Measurements from ENCODE around the gene OR2G2. TPM values are rescaled to one million over a fixed set of nuclear protein-coding genes. Genes with fewer than 3 reads are reported as not detected.

The OR2G2 gene
- total RNA-seq, 1 experiment from 2014 or later, result not detected

DNA sequence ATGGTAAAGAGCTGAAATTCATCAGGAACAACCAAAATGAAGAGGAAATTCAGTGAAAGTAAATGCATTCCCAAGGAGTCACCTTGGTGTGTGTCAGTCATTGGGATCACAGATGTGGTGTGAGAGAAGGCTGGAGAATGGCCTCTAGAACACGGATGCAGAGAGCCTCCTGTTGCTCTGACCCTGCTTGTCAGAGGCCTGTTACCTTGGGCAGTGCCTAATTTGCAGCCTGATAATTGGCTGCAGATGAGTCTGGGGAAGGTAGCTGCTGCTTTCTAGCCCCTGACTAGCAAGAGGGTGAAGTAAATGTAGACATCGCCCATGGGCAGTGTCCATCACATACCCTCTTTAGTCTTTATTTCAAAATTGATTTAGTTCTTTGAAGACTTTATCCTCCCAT lies 35.9 kb upstream of the OR2G2 start:
- no peak overlapping the region for H4K8ac ChIP-seq (replicated peaks; ENCODE audit: insufficient read length, low read depth, low read length)
- H2BK15ac ChIP-seq (ENCODE audit: low read depth, low read length), result no peak overlapping the region
- Mint-ChIP-seq H3K27ac (no peak overlapping the region), H3K36me3 (ENCODE audit: insufficient read depth in 1 of 3, low read depth in 3 of 3) (no peaks in the 10 kb centered on the region; a peak in 1 of 7 replicates), H3K4me1 (peaks cover 12 to 18% of the 10 kb centered on the region in 2 experiments), H3K9me3 (no peaks in the 10 kb centered on the region), H3K4me3 (no peak overlapping the region), H3K27me3 (ENCODE audit: low read depth) (no peaks in the 10 kb centered on the region)
- H2BK20ac ChIP-seq (ENCODE audit: low read depth, low read length, poor library complexity, severe bottlenecking), result no peak overlapping the region
- H2BK12ac ChIP-seq (ENCODE audit: insufficient read length, low read depth, low read length), result no peak overlapping the region
- no CpG with 5 or more reads among the region's 2 CpGs for WGBS (ENCODE audit: extremely low coverage, insufficient read length, low lambda C conversion rate)
- H3K27me3 ChIP-seq (ENCODE audit: insufficient read depth, low read length), result no peaks in the 10 kb centered on the region
- H3T11ph ChIP-seq (ENCODE audit: low read length), result no peak overlapping the region
- no peaks in the 10 kb centered on the region for H3K79me2 ChIP-seq (ENCODE audit: insufficient read depth, low read length)
- no peak overlapping the region for H2BK120ac ChIP-seq (ENCODE audit: low read depth, low read length, poor library complexity, severe bottlenecking)
- no peak overlapping the region for H3K4ac ChIP-seq (ENCODE audit: low read depth, low read length)
- no peak overlapping the region for H3K23ac ChIP-seq (ENCODE audit: insufficient read length, low read depth, low read length)
- H3K4me1 ChIP-seq (ENCODE audit: insufficient read depth, low read length), result 0 out of 2 replicates have a peak, but pooled peaks cover 2% of the 10 kb centered on the region
- H2AFZ ChIP-seq (ENCODE audit: low read length), result no peak overlapping the region
- no peaks in the 10 kb centered on the region for H3K9me3 ChIP-seq (ENCODE audit: control insufficient read depth, low read depth, low read length)
- H3K4me2 ChIP-seq (ENCODE audit: insufficient read depth, insufficient read length, low read length), result no peak overlapping the region
- no peak overlapping the region for H2BK5ac ChIP-seq (ENCODE audit: insufficient read length, low read length)
- H2AK5ac ChIP-seq (ENCODE audit: insufficient read length, low read length), result no peak overlapping the region
- no peaks in the 10 kb centered on the region for H3K79me1 ChIP-seq (ENCODE audit: insufficient read depth, low read depth, low read length, poor library complexity, severe bottlenecking)
- TF ChIP-seq, protein P1, sequence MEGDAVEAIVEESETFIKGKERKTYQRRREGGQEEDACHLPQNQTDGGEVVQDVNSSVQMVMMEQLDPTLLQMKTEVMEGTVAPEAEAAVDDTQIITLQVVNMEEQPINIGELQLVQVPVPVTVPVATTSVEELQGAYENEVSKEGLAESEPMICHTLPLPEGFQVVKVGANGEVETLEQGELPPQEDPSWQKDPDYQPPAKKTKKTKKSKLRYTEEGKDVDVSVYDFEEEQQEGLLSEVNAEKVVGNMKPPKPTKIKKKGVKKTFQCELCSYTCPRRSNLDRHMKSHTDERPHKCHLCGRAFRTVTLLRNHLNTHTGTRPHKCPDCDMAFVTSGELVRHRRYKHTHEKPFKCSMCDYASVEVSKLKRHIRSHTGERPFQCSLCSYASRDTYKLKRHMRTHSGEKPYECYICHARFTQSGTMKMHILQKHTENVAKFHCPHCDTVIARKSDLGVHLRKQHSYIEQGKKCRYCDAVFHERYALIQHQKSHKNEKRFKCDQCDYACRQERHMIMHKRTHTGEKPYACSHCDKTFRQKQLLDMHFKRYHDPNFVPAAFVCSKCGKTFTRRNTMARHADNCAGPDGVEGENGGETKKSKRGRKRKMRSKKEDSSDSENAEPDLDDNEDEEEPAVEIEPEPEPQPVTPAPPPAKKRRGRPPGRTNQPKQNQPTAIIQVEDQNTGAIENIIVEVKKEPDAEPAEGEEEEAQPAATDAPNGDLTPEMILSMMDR (conservative IDR thresholded peaks at IDR 0.05), result no peak
- no peak for DNase-seq
- no peak overlapping the region for H3K27ac ChIP-seq (ENCODE audit: insufficient read length, low read depth, low read length)
- H4K91ac ChIP-seq (ENCODE audit: insufficient read length, low read depth, low read length), result no peak overlapping the region
- no peak overlapping the region for H3K9ac ChIP-seq (ENCODE audit: extremely low read depth, insufficient read length, low read length)
- no peak overlapping the region for H3K56ac ChIP-seq (ENCODE audit: insufficient read length, low read depth, low read length)
- H3K23me2 ChIP-seq (ENCODE audit: insufficient read length, low read depth, low read length, poor library complexity, severe bottlenecking), result no peaks in the 10 kb centered on the region
- no peak overlapping the region for H4K5ac ChIP-seq (ENCODE audit: insufficient read length, low read depth, low read length)
- H3K18ac ChIP-seq (ENCODE audit: insufficient read length, low read depth, low read length), result no peak overlapping the region
- no peak overlapping the region for H3K14ac ChIP-seq (ENCODE audit: insufficient read depth, low read length)
- H4K20me1 ChIP-seq (ENCODE audit: control insufficient read depth, insufficient read depth, insufficient read length), result no peaks in the 10 kb centered on the region
